Fibroblast of pulmonary artery (primary cell): ENCODE measurements around the gene SCYGR3.

Experiments
- DNase-seq: peaks from one replicate; pipeline ENCODE4 v3.0.0-alpha.2; 2010; ENCODE audit warnings: low read depth
- H3K4me3 ChIP-seq: replicated peaks from 2 replicates; pipeline ENCODE4 v1.5.1; 2011; ENCODE audit warnings: low read depth, mild to moderate bottlenecking, control low read depth, low read length, moderate library complexity
- TF ChIP-seq, protein P1 (sequence below): IDR thresholded peaks from 2 replicates; pipeline ENCODE4 v1.5.1; 2011; ENCODE audit warnings: mild to moderate bottlenecking, control low read depth, low read length, inconsistent platforms; ENCODE audit errors: missing control alignments

SCYGR3 gene

DNA sequence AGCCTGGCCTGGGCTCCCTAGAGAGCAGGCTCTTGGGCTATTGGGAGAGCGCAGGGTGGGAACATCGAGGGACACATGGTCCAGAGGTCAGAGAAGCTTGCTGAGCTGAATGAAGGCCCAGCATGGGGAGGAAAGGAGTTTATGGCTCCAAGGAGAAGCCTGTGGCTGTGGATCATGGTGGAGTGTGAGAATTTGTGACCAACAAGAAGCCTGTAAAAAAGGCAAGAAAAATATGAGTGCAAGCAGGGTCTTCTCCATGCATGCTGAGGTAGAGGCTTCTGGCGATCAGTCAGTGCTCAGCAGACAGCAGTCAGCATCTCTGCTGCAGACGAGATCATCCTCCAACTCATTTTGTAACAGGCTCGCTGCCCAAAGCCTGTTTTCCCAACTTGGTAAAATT is 1.3 kb upstream of the SCYGR3 start:
- no peak for DNase-seq
- TF ChIP-seq, protein P1, sequence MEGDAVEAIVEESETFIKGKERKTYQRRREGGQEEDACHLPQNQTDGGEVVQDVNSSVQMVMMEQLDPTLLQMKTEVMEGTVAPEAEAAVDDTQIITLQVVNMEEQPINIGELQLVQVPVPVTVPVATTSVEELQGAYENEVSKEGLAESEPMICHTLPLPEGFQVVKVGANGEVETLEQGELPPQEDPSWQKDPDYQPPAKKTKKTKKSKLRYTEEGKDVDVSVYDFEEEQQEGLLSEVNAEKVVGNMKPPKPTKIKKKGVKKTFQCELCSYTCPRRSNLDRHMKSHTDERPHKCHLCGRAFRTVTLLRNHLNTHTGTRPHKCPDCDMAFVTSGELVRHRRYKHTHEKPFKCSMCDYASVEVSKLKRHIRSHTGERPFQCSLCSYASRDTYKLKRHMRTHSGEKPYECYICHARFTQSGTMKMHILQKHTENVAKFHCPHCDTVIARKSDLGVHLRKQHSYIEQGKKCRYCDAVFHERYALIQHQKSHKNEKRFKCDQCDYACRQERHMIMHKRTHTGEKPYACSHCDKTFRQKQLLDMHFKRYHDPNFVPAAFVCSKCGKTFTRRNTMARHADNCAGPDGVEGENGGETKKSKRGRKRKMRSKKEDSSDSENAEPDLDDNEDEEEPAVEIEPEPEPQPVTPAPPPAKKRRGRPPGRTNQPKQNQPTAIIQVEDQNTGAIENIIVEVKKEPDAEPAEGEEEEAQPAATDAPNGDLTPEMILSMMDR, result no peak
- H3K4me3 ChIP-seq, result no peak overlapping the region

DNA sequence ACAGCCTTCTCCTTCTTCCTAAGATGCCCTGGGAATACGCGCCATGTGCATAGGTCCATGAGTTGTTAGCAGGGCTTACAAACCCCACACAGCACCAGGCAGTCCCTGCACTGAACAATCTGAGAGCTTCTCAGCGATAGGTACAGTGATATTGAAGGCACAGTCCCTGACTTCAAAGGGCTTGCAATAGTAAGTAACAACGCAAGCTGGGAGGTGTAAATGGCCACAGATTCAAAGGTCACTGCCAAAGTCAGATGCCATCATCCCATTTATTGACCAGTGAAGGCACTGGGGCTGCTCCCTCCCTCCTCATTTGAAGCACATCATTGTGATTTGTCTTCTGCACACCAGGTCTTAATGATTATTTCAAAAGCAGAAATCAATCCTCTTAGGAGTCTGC is 541 bp upstream of the SCYGR3 start:
- TF ChIP-seq, protein P1, result no peak
- no peak overlapping the region for H3K4me3 ChIP-seq
- no peak for DNase-seq

DNA sequence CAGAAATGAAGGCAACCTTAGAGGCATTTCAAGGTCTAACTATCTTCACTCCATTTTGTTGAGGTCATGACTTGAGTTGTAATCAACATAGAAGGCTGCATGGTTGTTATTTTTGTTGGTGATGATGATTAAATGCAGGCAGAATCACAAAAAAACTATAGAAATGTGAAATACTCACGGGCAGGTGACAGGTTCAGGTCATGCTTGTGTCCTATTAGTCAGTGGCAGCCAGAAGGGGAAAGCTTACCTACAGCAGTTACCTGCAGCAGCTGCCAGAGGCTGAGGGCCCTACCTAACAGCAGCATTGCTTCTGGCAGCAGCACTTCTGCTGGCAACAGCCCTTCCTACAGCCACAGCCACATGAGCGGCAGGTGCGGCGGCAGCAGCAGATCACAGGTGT is 394 bp downstream of the SCYGR3 start:
- TF ChIP-seq, protein P1, result no peak
- H3K4me3 ChIP-seq, result no peak overlapping the region
- DNase-seq, result no peak

DNA sequence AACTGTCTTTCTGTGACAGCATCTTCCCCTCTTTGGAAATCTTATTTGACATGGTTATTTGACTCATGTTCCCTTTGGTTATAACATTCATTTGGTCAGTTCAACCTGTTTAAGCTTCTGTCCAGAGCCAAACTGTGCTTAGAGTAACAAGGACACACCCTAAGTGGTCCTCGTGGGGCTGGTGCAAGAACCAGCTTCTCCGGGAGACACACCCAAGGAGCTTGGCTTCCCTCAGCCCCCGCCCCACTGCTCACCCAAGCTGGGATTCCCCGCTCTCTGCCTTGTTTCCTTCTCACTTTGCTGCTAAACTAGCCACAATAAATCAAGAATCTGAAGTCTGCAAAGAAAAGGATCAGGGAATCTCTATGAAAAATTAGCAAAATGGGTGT is 1.4 kb downstream of the SCYGR3 start:
- no peak overlapping the region for H3K4me3 ChIP-seq
- no peak for DNase-seq
- TF ChIP-seq, protein P1, result no peak

DNA sequence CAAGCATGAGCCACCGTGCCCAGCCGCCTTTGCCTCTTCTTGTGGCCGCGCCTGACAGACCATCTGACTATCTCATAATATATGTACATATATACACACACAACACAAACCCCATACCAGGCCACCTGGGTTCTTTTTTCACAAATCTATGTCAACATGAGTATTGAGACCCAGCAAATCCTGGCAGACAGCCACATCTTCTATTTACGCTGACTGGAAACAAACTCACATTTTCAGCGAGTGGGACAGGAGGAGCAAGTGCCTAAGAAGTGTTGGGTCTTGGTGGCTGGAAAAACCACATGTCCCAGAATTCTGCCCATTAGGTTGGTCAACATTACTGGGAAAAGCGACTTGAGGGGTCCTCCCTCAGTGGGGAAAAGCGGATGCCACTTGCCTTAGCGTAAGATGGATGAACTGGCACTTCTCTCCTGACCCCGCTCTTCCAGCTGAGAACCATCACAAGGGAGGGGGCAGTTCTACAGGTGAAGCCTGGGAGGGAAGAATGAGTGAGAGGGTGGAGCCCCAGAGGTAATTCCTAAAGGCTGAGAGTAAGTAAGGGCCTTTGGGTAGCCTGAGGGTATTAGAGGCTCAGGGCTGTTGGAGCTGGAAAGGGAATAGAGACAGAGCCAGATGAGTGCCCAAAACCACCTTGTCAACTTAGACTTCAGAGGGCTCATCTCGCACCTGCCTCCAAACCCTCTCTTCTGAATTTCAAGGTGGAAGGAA is 1.9 kb downstream of the SCYGR3 start:
- TF ChIP-seq, protein P1, result no peak
- no peak for DNase-seq

DNA sequence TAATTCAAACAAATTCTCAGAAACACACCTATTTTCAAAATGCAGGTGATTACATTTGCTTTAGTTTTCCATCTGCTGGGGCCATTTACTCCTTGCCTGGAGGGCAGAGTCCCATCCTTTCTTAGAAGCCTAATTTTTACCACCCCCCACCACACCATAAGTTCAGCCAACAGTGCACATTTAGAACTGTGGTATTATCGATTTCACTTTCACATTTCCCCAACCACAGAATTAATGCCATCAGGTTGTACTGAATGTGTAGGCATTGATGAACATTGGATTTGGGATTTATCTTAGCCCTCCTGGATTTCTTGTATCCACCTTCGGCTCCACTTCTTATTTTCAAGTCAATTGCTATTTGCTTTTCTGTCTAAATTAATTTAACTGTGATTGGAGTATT is 4.5 kb downstream of the SCYGR3 start:
- DNase-seq, result no peak
- H3K4me3 ChIP-seq, result no peak overlapping the region
- TF ChIP-seq, protein P1, result no peak

More for the DNA sequence above, 1.9 kb downstream of the SCYGR3 start:
- H3K4me3 ChIP-seq, result no peak overlapping the region

DNA sequence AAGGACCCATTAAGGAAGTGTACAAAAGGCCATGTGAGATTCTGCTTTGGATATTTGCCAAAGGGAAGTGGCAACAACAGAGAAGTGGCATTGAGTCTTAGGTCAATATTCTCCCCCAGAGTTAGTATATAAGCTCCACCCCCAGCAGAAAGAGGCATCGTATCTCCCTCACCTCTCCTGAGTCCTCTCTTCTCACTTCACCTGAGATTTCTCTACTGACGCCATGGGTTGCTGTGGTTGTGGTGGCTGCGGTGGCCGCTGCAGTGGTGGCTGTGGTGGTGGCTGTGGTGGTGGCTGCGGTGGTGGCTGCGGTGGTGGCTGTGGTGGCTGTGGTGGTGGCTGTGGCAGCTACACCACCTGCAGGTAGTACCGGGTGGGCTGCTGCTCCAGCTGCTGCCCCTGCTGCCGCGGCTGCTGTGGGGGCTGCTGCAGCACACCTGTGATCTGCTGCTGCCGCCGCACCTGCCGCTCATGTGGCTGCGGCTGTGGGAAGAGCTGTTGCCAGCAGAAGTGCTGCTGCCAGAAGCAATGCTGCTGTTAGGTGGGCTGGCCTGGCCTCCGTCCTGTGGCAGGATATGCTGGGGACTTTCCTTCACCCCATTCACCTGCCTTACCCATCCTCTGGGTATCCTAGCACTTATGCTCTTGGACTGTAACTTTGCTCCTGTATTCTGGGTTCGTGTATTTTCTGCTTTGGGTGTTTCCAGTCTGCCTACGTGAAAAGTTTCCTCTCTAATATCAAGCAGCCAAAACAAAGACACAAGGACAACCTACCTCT is 5.9 kb downstream of the SCYGR3 start:
- DNase-seq, result no peak
- H3K4me3 ChIP-seq, result no peak overlapping the region
- TF ChIP-seq, protein P1, result no peak
